ENCODE data around the gene LIX1. TPM values are rescaled to one million over a fixed set of nuclear protein-coding genes. Genes with fewer than 3 reads are reported as not detected.
"Not testable (repeated sequence)": the region's sequence is repeated elsewhere in the genome, so short reads cannot be mapped to it uniquely, and the experiment has no call there.

LIX1 gene
- polyA plus RNA-seq, 5 donors: 0.75 to 2.0 (median 1.2) TPM

DNA sequence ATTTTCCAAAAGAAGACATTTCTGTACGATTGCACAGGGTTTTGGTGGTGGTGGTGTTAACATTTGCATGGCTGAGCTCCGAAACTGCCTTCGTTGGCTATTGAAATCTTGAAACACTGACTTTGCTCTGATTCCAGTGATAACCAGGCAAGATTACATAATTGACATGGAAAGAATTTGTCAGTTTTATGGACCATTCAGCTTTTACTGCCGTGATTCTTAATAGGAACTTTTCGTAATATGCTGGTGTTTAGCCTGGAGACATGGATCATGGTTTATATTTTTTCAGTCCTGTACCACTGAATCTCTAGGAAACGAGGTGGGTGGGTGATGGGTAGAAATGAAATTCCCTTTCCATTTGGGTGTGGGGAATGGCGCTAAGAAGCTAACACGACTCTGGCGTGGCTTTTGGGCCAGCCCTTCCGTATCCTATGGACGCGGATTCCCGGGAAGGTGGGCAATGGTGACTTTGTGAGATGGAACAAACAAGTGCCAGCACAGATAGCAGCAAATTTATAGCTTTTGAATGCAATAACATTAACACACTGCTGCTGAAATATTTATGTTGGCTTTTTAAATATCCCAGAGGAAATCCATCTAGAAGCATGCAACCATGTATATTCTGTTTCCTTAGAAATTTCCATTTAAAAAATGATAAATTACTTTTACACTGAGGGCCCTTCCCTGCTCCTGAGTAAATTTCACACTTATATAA, 36.8 kb downstream of the LIX1 start:
- no peak for DNase-seq

DNA sequence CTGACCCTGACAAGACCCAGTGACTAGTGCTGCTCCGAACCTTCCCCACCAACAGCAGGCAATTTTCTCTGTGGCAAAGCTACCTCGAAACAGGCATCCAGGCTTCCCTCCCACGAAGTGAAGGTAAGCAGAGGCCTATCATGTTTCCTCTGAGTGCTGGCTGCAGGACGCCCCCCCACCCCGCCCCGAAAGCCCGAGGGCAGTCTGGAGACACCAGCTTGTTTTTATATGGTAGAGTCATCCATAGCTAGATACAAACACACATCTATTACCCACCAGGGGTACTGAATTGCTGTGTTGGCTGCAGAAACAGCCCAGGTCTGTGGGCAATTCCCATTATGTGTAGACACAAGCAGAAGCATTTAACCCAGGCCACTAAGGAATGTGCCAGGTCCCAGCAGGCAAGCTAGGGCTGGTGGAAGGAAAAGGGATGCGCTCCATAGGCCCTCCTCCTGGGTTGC, 40.4 kb downstream of the LIX1 start:
- DNase-seq: no peak

DNA sequence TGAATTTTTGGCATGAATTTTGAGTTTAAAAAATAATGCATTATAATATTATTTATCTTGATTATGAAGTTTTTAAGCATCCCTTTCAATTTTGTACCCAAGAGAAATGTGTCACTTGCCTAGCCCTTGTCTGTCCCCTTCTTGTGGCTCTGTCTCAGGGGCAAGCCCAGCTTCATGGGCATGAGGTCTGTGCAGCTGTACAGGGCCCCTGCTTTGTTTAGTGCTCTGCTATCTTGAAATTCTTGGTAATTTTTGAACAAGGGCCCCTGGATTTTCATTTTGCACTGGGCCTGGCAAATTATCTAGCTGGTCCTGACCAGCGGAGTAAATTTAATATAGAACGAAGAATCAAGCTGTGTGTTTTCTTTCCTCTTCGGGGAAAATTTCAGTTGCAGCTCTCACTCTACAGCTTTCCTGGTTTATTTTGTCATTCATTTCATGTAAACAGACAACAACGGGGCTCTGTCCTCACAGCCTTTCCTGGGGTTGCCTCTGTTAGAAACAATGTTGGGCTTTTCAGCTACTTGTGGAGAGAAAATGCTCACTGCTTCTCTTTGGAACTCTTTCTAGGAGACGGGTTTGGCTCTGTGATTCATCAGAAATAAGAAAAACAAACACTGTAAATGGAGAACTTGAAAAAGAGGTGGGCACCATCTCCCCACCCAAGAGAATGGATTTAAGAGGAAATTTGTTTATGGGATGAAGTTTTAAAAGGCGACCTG, 41.1 kb downstream of the LIX1 start:
- no peak for DNase-seq

- DNase-seq: no peak
Measured at GRCh38 chr5:97100476-97100875, 41.9 kb downstream of the LIX1 start.

DNA sequence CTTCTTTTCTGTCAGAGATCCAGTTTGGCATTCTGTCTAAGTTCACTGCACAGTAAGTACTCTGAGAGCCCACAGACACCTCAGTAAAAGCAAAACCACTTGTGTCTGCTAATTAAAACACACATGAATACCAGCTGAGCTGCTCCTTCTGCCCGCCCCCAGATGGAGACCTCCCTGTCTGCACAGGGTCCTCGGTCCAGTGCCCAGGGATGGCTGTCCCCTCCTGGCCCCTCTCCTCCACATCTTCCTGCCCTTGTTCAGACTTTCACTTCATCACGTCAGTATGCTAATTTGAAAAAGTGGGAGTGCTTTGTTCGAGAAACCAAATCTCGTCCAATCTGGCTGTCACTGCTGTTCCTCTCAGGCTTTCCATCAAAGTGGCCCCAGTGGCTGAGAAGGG, 43.5 kb downstream of the LIX1 start:
- DNase-seq: no peak

- no peak for DNase-seq
Measured at GRCh38 chr5:97097326-97098230, 44.8 kb downstream of the LIX1 start.

DNA sequence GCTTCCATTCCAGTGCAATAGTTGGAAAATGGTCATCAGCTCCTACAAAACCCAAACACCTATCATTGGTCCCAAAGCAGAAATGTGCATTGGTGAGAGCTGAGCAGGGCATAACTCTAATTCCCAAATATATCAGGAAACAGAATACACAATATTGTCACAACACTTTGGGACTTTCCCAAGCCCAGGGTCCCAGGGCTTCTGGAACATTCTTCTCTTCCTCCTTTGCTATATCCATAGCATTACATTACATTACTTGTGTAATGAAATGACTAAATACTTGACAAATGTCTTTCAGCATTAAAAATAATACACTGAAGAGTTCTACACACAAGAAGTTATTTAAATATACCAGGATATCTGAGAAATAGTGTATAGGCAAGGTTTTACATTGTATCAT, 45.6 kb downstream of the LIX1 start:
- no peak for DNase-seq

DNA sequence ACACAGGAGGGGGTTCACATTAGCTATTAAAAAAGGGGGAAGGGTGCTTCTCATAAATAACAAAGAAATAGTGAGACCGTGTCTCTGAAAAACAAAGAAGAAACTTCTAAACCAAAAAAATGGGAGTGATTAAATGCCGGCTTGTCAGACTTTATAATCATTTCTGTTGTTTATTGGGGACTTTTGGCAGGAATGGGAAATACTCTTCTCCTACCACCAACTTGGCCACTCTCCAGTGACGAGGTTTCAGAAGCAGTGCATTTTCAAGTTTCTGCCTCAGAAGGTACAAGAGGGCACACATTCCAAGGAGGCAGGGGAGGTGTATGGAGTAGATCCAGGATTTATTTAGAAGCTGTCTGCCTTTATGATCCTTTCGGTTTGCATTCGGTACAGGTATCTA, 46.2 kb downstream of the LIX1 start:
- DNase-seq: no peak

DNA sequence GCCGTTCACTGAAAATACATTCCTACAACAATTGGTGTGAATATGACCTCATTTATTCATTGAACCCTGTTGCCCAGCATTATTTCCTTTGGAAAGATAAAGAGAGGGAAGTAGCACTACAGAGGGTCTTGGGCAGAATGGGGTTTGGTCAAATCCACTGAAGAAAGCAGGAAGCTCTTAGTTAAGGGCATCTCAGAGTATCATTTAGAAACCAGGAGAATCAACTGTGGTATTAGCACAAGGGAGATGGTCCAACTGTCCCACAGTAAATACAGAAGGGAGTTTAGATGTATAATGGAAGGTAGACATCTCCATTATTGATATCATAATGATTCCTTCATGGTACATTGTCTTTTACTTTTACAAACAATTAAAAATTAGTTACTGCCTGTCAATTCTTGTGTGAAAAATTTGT, 47.1 kb downstream of the LIX1 start:
- no peak for DNase-seq

- DNase-seq: no peak
Measured at GRCh38 chr5:97094579-97095317, 47.7 kb downstream of the LIX1 start.

- DNase-seq: no peak
Measured at GRCh38 chr5:97093193-97093592, 49.2 kb downstream of the LIX1 start.

- DNase-seq: no peak
Measured at GRCh38 chr5:97090944-97091343, 51.5 kb downstream of the LIX1 start.

DNA sequence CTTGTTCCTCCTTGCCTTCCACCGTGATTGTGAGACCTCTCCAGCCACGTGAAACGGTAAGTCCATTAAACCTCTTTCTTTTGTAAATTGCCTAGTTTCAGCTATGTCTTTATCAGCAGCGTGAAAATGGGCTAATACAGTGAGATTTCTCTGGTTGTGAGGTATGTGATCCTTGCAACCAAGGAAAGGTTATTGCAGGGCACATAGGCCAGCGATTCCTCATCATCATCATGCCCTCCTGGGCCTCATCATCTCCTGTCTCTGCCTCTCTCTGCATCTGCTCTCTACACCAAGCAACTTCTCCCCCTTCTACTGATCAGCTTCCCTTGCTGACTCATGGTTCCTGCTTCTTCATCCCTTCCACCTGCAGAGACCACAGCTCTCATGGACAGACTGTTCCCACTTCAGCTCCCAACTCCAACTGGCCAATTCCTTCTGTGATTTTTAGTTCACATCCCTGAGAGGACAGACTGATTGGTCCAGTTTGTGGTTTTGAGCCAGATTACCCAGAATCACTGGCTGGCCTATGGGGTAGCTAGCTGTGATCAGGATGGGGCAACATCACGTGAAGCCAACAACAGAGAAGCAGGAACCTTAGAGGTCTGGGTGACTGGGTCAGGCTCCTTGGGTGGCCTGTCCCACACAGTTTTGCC, 53.1 kb downstream of the LIX1 start:
- DNase-seq: no peak

DNA sequence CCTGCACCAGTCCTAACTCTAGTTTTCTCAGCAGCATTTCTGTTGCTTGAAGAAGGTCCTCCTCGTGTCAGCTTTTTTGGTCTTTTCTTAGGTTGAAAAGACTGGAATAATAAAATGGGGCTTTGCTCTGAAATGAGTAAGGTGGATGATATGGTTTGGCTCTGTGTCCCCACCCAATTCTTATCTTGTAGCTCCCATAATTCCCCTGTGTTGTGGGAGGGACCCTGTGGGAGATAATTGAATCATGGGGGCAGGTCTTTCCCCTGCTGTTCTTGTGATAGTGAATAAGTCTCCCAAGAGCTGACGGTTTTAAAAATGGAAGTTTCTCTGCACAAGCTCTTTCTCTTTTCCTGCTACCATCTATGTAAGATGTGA, 53.6 kb downstream of the LIX1 start:
- DNase-seq: no peak

DNA sequence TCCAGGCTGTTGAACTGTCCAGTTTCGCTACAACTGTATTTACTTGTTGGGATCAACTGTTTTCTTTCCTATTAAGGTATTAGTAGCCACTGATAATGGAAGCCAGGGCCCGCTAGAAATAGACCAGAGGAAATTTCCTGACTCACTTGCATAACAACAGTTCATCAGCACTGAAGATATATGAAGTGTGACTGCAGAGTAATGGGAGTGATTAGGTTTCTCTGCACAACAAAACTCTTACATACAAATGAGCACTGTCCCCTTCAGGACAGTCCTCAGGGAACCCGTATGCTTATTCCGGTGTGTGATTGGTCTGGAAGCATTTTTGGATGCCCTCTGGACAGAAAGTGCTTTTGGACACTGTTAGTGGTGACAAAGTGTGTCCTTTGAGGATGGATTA, 55.3 kb downstream of the LIX1 start:
- peak; percentile 39 to 42 for DNase-seq

GRCh38 chr5:97085459-97086181, 56.8 kb downstream of the LIX1 start:
- DNase-seq: no peak

DNA sequence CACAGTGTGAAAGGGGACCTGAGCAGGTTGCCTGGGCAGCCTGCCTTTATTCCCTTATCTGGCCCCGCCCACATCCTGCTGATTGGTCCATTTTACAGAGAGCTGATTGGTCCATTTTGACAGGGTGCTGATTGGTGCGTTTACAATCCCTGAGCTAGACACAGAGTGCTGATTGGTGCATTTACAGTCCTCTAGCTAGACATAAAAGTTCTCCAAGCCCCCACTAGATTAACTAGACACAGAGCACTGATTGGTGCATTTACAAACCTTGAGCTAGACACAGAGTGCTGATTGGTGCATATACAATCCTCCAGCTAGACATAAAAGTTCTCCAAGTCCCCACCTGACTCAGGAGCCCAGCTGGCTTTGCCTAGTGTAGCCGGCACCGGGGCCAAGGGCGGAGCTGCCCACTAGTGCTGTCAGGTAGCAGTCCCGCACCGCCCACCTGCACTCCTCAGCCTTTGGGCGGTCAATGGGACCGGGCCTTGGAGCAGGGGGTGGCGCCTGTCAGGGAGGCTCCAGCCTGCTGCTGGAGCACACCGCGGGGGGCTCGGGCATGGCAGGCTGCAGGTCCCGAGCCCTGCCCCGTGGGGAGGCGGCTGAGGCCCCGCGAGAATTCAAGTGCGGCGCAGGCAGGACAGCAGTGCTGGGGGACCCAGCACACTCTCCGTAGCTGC, 57.5 kb downstream of the LIX1 start:
- DNase-seq: not testable (repeated sequence)

DNA sequence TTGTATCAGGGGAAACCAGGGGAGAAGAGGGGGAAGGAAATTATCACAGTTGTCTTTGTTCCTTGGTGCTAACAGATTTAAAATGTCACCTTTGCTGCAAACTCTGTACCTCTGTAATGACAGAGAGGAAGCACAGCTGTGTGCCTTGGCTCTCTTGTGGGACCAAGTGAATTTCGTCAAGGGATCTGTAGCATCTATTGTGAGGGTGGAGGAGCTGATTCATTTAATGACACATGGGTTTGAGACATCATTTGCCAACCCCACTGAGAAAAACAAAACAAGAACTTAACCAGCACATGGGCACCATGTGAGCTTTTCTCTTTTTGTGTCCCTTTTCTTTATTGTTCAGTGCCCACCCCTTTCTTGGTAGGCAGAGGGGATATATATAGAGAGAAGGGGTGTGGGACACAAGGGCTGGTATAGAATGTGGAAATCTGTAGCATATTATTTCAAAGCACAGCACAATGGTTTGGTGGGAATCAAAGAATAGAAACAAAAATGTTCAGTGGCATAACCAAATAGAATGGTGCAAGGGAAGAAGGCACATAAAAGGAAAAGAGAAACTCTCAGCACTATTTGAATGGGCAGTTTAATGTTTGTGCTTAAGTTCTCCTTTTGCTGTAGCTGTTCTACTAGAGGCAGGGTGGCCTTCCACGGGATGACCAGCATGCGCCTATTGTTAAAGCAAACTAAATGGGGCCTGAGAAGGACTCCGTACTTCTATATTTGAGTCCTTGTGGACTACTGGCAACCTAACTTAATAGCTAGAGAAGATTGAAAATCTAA, 63.3 kb downstream of the LIX1 start:
- no peak for DNase-seq

DNA sequence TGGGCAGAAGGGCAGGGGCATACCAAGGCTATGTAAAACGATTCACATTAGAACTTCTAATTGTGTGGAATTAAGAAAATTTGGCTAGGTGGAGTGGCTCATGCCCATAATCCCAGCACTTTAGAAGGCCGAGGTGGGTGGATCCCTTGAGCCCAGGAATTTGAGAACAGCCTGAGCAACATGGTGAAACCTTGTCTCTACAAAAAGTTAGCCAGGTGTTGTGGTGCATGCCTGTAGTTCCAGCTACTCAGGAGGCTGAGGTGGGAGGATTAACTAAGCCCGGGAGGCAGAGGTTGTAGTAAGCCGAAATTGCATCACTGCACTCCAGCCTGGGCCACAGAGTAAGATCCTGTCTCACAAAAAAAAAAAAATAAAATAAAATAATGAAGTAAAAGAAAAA, 65.2 kb downstream of the LIX1 start:
- no peak for DNase-seq

All from right lung (tissue), 5 donors.